Inflammatory macrophage treated with lipopolysaccharide for 1 hour (primary cell): ENCODE data around the gene RPL29.

ENCODE experiments used
- DNase-seq, 2 donors: peaks; one replicate each; pipeline ENCODE4 v3.0.0-alpha.2; 2020 to 2022

The RPL29 gene

GRCh38 chr3:52024765-52025452, 29.2 kb upstream of the RPL29 start:
- no peak for DNase-seq

- no peak for DNase-seq
These were observed 28.4 kb upstream of the RPL29 start for GRCh38 chr3:52023860-52024764.

GRCh38 chr3:52023101-52023770, 27.5 kb upstream of the RPL29 start:
- DNase-seq: no peak

- DNase-seq: no peak
These were observed 26.8 kb upstream of the RPL29 start for GRCh38 chr3:52022323-52023100.

GRCh38 chr3:52021489-52022268, 26.0 kb upstream of the RPL29 start:
- no peak for DNase-seq

GRCh38 chr3:52020796-52021195, 25.1 kb upstream of the RPL29 start:
- DNase-seq: no peak

- no peak for DNase-seq
These were observed 23.8 kb upstream of the RPL29 start for GRCh38 chr3:52019352-52020080.

- DNase-seq: no peak
These were observed 22.8 kb upstream of the RPL29 start for GRCh38 chr3:52018319-52019000.

- DNase-seq: no peak
These were observed 21.9 kb upstream of the RPL29 start for GRCh38 chr3:52017586-52017985.

- DNase-seq: no peak
These were observed 19.9 kb upstream of the RPL29 start for GRCh38 chr3:52015438-52016228.

- DNase-seq: no peak
These were observed 18.9 kb upstream of the RPL29 start for GRCh38 chr3:52014613-52015012.

- DNase-seq: no peak
These were observed 18.3 kb upstream of the RPL29 start for GRCh38 chr3:52013802-52014598.

GRCh38 chr3:52012699-52013098, 17.0 kb upstream of the RPL29 start:
- DNase-seq: no peak

- DNase-seq: no peak
These were observed 14.7 kb upstream of the RPL29 start for GRCh38 chr3:52010431-52010830.

GRCh38 chr3:52007291-52007690, 11.6 kb upstream of the RPL29 start:
- DNase-seq: no peak

GRCh38 chr3:52006820-52007133, 11.1 kb upstream of the RPL29 start:
- DNase-seq: no peak

GRCh38 chr3:52006017-52006819, 10.5 kb upstream of the RPL29 start:
- DNase-seq: peak; percentile 24 to 42

GRCh38 chr3:52005571-52005986, 9.9 kb upstream of the RPL29 start:
- DNase-seq: no peak
